HEK293 (cell line): ENCODE measurements around the gene ADM2.

ENCODE experiments used
- CTCF ChIP-seq: fragments of 450-650 bp; formaldehyde crosslinking; IDR thresholded peaks from 2 replicates; pipeline ENCODE4 v1.5.1; 2016; ENCODE audit warnings: missing biosample characterization, missing genetic modification characterization
- ZFP41 ChIP-seq: fragments of 450-650 bp; formaldehyde crosslinking; IDR thresholded peaks from 2 replicates; pipeline ENCODE4 v1.5.1; 2016; ENCODE audit warnings: missing biosample characterization, missing genetic modification characterization, borderline replicate concordance
- ZNF433 ChIP-seq: fragments of 450-650 bp; formaldehyde crosslinking; IDR thresholded peaks from 2 replicates; pipeline ENCODE4 v1.5.1; 2016; ENCODE audit warnings: missing biosample characterization, missing genetic modification characterization, low read depth

DNA sequence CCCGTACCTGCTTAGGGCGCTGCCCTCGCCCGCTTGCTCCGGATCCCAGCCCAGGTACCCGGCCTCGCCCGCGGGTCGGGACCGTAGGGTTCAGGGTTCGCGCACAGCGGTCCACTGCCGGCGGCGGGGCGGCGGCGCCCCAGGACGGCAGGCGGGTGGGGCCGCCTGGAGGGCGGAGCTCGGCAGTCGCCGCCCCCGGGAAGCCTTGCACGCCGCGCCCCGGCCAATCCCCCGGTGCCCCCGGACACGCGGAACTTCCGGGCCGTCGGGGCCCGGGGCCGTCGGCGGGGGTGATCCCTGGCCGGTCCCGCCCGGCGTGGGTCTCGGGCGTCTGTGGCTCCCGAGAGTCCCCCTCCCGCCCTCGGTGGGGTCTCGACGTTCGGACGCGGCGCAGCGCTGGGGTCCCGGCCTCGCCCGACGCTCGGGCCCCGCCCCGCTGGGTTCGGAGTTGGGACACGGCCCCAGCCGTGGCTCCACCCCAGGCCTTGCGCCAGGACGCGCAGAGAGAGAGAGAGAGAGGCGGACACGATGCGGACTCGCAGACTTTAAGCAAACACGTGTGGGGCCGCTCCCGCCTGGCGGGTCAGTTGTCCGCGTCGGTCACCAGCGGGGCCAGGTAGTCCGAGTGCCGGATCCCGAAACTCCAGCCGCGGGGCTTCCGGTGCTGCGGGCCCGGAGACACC lies 48.7 kb downstream of the ADM2 start, which contains the start of gene TYMP:
- TF ChIP-seq ZNF433 (tag by site-specific recombination) (no peak), ZFP41 (tag by site-specific recombination) (no peak), CTCF (tag by site-specific recombination) (no peak)
